ENCODE measurements around the gene SAMD1.

DNA sequence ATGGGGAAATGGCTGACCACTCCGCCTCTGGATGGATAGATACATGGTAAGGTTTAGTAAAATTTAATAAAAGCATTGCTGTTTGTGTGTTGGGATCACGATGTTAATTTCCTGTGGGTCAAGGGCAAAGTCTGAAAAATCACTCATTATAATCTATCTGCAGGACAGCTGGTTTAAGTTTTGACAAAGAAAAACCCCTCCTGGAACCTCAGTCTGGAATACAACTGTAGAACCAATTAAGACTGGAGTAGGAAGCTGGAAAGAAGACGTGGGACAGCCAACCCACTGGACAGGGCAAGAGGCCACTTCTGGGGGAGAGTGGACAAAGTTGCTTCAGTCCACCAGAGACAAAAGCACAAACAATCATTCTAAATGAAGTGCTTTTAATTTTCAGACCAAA lies 28.6 kb upstream of the SAMD1 start:
- TF ChIP-seq, protein P1, sequence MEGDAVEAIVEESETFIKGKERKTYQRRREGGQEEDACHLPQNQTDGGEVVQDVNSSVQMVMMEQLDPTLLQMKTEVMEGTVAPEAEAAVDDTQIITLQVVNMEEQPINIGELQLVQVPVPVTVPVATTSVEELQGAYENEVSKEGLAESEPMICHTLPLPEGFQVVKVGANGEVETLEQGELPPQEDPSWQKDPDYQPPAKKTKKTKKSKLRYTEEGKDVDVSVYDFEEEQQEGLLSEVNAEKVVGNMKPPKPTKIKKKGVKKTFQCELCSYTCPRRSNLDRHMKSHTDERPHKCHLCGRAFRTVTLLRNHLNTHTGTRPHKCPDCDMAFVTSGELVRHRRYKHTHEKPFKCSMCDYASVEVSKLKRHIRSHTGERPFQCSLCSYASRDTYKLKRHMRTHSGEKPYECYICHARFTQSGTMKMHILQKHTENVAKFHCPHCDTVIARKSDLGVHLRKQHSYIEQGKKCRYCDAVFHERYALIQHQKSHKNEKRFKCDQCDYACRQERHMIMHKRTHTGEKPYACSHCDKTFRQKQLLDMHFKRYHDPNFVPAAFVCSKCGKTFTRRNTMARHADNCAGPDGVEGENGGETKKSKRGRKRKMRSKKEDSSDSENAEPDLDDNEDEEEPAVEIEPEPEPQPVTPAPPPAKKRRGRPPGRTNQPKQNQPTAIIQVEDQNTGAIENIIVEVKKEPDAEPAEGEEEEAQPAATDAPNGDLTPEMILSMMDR (IDR thresholded peaks at IDR 0.05): no peak
- TF ChIP-seq RAD21 (conservative IDR thresholded peaks at IDR 0.05 in 1 of 2, IDR thresholded peaks at IDR 0.05 in 1 of 2): no peak
- TF ChIP-seq, protein P2, sequence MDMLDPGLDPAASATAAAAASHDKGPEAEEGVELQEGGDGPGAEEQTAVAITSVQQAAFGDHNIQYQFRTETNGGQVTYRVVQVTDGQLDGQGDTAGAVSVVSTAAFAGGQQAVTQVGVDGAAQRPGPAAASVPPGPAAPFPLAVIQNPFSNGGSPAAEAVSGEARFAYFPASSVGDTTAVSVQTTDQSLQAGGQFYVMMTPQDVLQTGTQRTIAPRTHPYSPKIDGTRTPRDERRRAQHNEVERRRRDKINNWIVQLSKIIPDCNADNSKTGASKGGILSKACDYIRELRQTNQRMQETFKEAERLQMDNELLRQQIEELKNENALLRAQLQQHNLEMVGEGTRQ (IDR thresholded peaks at IDR 0.05): no peak
- TF ChIP-seq POLR2A (IDR thresholded peaks at IDR 0.05; ENCODE audit: low read length): no peak
- TF ChIP-seq JUN (IDR thresholded peaks at IDR 0.05): no peak
- TF ChIP-seq, protein P3, sequence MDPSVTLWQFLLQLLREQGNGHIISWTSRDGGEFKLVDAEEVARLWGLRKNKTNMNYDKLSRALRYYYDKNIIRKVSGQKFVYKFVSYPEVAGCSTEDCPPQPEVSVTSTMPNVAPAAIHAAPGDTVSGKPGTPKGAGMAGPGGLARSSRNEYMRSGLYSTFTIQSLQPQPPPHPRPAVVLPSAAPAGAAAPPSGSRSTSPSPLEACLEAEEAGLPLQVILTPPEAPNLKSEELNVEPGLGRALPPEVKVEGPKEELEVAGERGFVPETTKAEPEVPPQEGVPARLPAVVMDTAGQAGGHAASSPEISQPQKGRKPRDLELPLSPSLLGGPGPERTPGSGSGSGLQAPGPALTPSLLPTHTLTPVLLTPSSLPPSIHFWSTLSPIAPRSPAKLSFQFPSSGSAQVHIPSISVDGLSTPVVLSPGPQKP (IDR thresholded peaks at IDR 0.05; ENCODE audit: low read depth, low read length): no peak
- TF ChIP-seq ZNF302 (CRISPR knock-in tag; IDR thresholded peaks at IDR 0.05): no peak
